RWPE2 (cell line): ENCODE measurements around the gene PHF3.

Experiments used
- ATAC-seq: fragments of 200-7000 bp; cut with Tn5 transposase; 3 replicates; pipeline ENCODE4 v1.9.1; 2021; ENCODE audit warnings: low read depth
- DNase-seq: peaks from one replicate; pipeline ENCODE4 v3.0.0-alpha.2; 2020; ENCODE audit warnings: low spot score
- H3K27ac ChIP-seq: fragments of 450-650 bp; 2 replicates; pipeline ENCODE4 v1.5.1; 2017; ENCODE audit warnings: mild to moderate bottlenecking; ENCODE audit not compliant: poor library complexity, severe bottlenecking
- H3K27me3 ChIP-seq: fragments of 250-450 bp; sonication (Bioruptor Pico); 2 replicates; pipeline ENCODE4 v1.5.1; 2021; ENCODE audit warnings: mild to moderate bottlenecking, moderate library complexity; ENCODE audit not compliant: insufficient read depth, poor library complexity, severe bottlenecking
- H3K36me3 ChIP-seq: fragments of 250-450 bp; sonication (Bioruptor Pico); 2 replicates; pipeline ENCODE4 v1.5.1; 2020; ENCODE audit warnings: low read depth, mild to moderate bottlenecking, moderate library complexity
- H3K4me1 ChIP-seq: fragments of 250-450 bp; sonication (Bioruptor Pico); 2 replicates; pipeline ENCODE4 v1.5.1; 2021; ENCODE audit warnings: mild to moderate bottlenecking, moderate library complexity; ENCODE audit not compliant: insufficient read depth, poor library complexity, severe bottlenecking
- H3K4me3 ChIP-seq: fragments of 250-450 bp; sonication (Bioruptor Pico); 2 replicates; pipeline ENCODE4 v1.5.1; 2021; ENCODE audit warnings: mild to moderate bottlenecking, moderate library complexity; ENCODE audit not compliant: severe bottlenecking
- H3K9me3 ChIP-seq: fragments of 250-450 bp; sonication (Bioruptor Pico); 2 replicates; pipeline ENCODE4 v1.5.1; 2021; ENCODE audit warnings: mild to moderate bottlenecking, moderate library complexity; ENCODE audit not compliant: severe bottlenecking
- CTCF ChIP-seq: fragments of 450-650 bp; IDR thresholded peaks from one replicate; pipeline ENCODE4 v1.5.1; 2017; ENCODE audit warnings: mild to moderate bottlenecking, moderate library complexity; ENCODE audit not compliant: poor library complexity, severe bottlenecking

The PHF3 gene

GRCh38 chr6:63635588-63636517 lies at the start of gene PHF3:
Gene PHF3, plus strand, starts transcription at chr6:63635802. Its CDS starts 10,750 bp downstream, at chr6:63646552.
- Histone ChIP-seq H3K9me3 (no peaks in the 10 kb centered on the region), H3K27me3 (no peaks in the 10 kb centered on the region), H3K27ac (peak within 1 kb of the TSS; percentile 72), H3K36me3 (no peaks in the 10 kb centered on the region; the same call in 1 of the 2 replicates), H3K4me1 (peaks cover 35% of the 10 kb centered on the region), H3K4me3 (peak within 1 kb of the TSS; percentile 83)
- DNase-seq (peak; percentile 88), ATAC-seq (peak; percentile 83)
- peak; percentile 27 for TF ChIP-seq CTCF

- Histone ChIP-seq H3K4me1 (no peaks in the 10 kb centered on the region), H3K36me3 (no peaks in the 10 kb centered on the region), H3K27me3 (no peaks in the 10 kb centered on the region), H3K27ac (no peak overlapping the region), H3K9me3 (no peaks in the 10 kb centered on the region), H3K4me3 (no peak overlapping the region)
- DNase-seq: no peak
- no peak for TF ChIP-seq CTCF
- no peak for ATAC-seq
Observed at GRCh38 chr6:63589952-63590411, 45.6 kb upstream of the PHF3 start.

GRCh38 chr6:63592886-63593285 lies 42.7 kb upstream of the PHF3 start:
- Histone ChIP-seq H3K4me3 (no peak overlapping the region), H3K27ac (no peak overlapping the region), H3K36me3 (no peaks in the 10 kb centered on the region), H3K27me3 (no peaks in the 10 kb centered on the region), H3K9me3 (no peaks in the 10 kb centered on the region), H3K4me1 (peaks cover 6% of the 10 kb centered on the region)
- ATAC-seq (no peak), DNase-seq (no peak)
- TF ChIP-seq CTCF: no peak

GRCh38 chr6:63597141-63598048 lies 38.2 kb upstream of the PHF3 start:
- peak; percentile 73 for ATAC-seq
- Histone ChIP-seq H3K27ac (no peak overlapping the region), H3K4me3 (peak overlapping the region; percentile 35), H3K36me3 (no peaks in the 10 kb centered on the region), H3K9me3 (no peaks in the 10 kb centered on the region), H3K4me1 (peaks cover 6% of the 10 kb centered on the region), H3K27me3 (no peaks in the 10 kb centered on the region)
- no peak for DNase-seq
- TF ChIP-seq CTCF: no peak
